Keratinocyte (primary cell): ENCODE results near the gene COL3A1. TPM values are rescaled to one million over a fixed set of nuclear protein-coding genes. Genes with fewer than 3 reads are reported as not detected.

ENCODE experiments used
- DNase-seq: peaks from one replicate; pipeline ENCODE4 v3.0.0-alpha.2; 2011; ENCODE audit warnings: low read depth, missing footprints, low spot score
- FAIRE-seq: peaks from 2 replicates; lab custom pipeline; 2011; peaks lifted over from hg19 to GRCh38; lab: Jason Lieb, UNC
- H2AFZ ChIP-seq: 2 replicates; pipeline ENCODE4 v1.6.0; 2012; ENCODE audit warnings: low read length, control low read depth, inconsistent platforms; ENCODE audit not compliant: control insufficient read depth
- H3K27ac ChIP-seq: 2 replicates; pipeline ENCODE4 v1.5.1; 2011; ENCODE audit warnings: low read length; ENCODE audit not compliant: control insufficient read depth, insufficient read depth
- H3K27me3 ChIP-seq: 3 replicates; pipeline ENCODE4 v1.6.0; 2011; ENCODE audit warnings: low read length; ENCODE audit not compliant: control insufficient read depth, insufficient read depth; ENCODE audit errors: extremely low read depth
- H3K36me3 ChIP-seq, 2 experiments: 2 replicates in 1 of 2; 3 replicates in 1 of 2; pipeline ENCODE4 v1.5.1; 2011; ENCODE audit warnings: low read length in 2 of 2, mild to moderate bottlenecking in 1 of 2; ENCODE audit not compliant: control insufficient read depth in 2 of 2, insufficient read depth in 2 of 2; ENCODE audit errors: extremely low read depth in 1 of 2
- H3K4me1 ChIP-seq: 3 replicates; pipeline ENCODE4 v1.5.1; 2011; ENCODE audit warnings: low read length; ENCODE audit not compliant: control insufficient read depth, insufficient read depth; ENCODE audit errors: extremely low read depth
- H3K4me2 ChIP-seq: 3 replicates; pipeline ENCODE4 v1.6.0; 2011; ENCODE audit warnings: low read depth, low read length; ENCODE audit not compliant: control insufficient read depth, insufficient read depth; ENCODE audit errors: extremely low read depth
- H3K4me3 ChIP-seq, 3 experiments: fragments of 200-600 bp in 1 of 3; sonication (generic) in 1 of 3; 2 replicates in 2 of 3; 3 replicates in 1 of 3; pipeline ENCODE4 v1.5.1; 2011 to 2016; ENCODE audit warnings: low read length in 3 of 3, mild to moderate bottlenecking in 3 of 3, control low read depth in 2 of 3, inconsistent platforms in 1 of 3, low read depth in 1 of 3, mixed read lengths in 1 of 3, mixed run types in 1 of 3, moderate library complexity in 1 of 3; ENCODE audit not compliant: control insufficient read depth in 2 of 3, insufficient read depth in 2 of 3; ENCODE audit errors: extremely low read depth in 1 of 3
- H3K79me2 ChIP-seq: 2 replicates; pipeline ENCODE4 v1.6.0; 2012; ENCODE audit warnings: low read length; ENCODE audit not compliant: control insufficient read depth, insufficient read depth
- H3K9ac ChIP-seq: 3 replicates; pipeline ENCODE4 v1.6.0; 2011; ENCODE audit warnings: low read length; ENCODE audit not compliant: control insufficient read depth, insufficient read depth; ENCODE audit errors: extremely low read depth
- H3K9me1 ChIP-seq: 3 replicates; pipeline ENCODE4 v1.6.0; 2011; ENCODE audit warnings: low read length; ENCODE audit not compliant: control insufficient read depth, insufficient read depth; ENCODE audit errors: extremely low read depth
- H3K9me3 ChIP-seq: 2 replicates; pipeline ENCODE4 v1.5.1; 2012; ENCODE audit warnings: low read depth, low read length; ENCODE audit not compliant: control insufficient read depth
- H4K20me1 ChIP-seq: 3 replicates; pipeline ENCODE4 v1.6.0; 2011; ENCODE audit warnings: low read length; ENCODE audit not compliant: control insufficient read depth, insufficient read depth; ENCODE audit errors: extremely low read depth
- EZH2 ChIP-seq: IDR thresholded peaks from one replicate; pipeline ENCODE4 v1.6.1; 2012; ENCODE audit warnings: inconsistent platforms, mild to moderate bottlenecking, low read length, moderate library complexity
- dilution Hi-C: fragments of 300-500 bp; cut with MboI; formaldehyde crosslinking; loops from one replicate; pipeline ENCODE4 v1.7.0; 2020; ENCODE audit warnings: low sequenced_read_pairs; ENCODE audit not compliant: extremely low pct_ligation_motif_present
- polyA plus RNA-seq, 5 experiments: library from polyadenylated mRNA; depleted of rRNA in 3 of 5; stranded (reverse) in 3 of 5; stranded (forward) in 1 of 5; unstranded in 1 of 5; fragments of >200 nt; gene quantifications; 1 replicate in 1 of 5; 2 replicates in 3 of 5; 3 replicates in 1 of 5; pipeline versions ENCODE4 v1.2.1 to v1.2.3, GENCODE V29; 2011 to 2012; ENCODE audit warnings: missing spikeins in 2 of 5, low read depth in 1 of 5, low replicate concordance in 1 of 5
- TF ChIP-seq, protein P1 (sequence below), 3 experiments: IDR thresholded peaks in 1 of 3; conservative IDR thresholded peaks in 1 of 3; optimal IDR thresholded peaks in 1 of 3; 2 replicates in 2 of 3; 3 replicates in 1 of 3; pipeline versions ENCODE3 to v1.5.1; 2011; ENCODE audit warnings: low read length in 3 of 3, mild to moderate bottlenecking in 3 of 3, moderate library complexity in 2 of 3, control low read depth in 1 of 3, inconsistent platforms in 1 of 3; ENCODE audit not compliant: insufficient read depth in 2 of 3; ENCODE audit errors: extremely low read depth in 1 of 3

The COL3A1 gene
- polyA plus RNA-seq, 1 donor (not counting 4 experiments of a cell fraction or from before 2014, with no cell fraction given): 0.01 TPM

DNA sequence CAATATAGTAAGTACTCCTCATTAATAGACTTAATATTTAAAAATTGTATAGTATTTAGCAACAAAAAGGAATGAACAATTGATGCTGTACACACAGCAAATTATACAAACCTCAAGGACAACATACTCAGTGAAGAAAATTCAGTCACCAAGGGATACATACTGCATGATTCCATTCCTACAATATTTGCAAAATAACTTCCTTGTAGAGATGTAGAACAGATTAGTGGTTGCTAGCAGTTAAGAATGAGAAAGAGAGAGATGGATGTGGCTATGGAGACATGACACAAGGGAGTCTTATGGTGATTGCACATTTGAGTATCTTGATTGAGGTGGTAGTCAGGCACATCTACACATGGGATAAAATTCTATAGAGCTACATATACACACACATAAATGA is 26.0 kb downstream of the COL3A1 start:
- no peaks in the 10 kb centered on the region for H3K79me2 ChIP-seq
- no peak overlapping the region for H3K9ac ChIP-seq
- DNase-seq: no peak
- no peaks in the 10 kb centered on the region for H4K20me1 ChIP-seq
- no peak overlapping the region for H3K4me2 ChIP-seq
- no peaks in the 10 kb centered on the region for H3K27me3 ChIP-seq
- no peaks in the 10 kb centered on the region for H3K36me3 ChIP-seq
- no peak overlapping the region for H3K4me3 ChIP-seq
- TF ChIP-seq, protein P1, sequence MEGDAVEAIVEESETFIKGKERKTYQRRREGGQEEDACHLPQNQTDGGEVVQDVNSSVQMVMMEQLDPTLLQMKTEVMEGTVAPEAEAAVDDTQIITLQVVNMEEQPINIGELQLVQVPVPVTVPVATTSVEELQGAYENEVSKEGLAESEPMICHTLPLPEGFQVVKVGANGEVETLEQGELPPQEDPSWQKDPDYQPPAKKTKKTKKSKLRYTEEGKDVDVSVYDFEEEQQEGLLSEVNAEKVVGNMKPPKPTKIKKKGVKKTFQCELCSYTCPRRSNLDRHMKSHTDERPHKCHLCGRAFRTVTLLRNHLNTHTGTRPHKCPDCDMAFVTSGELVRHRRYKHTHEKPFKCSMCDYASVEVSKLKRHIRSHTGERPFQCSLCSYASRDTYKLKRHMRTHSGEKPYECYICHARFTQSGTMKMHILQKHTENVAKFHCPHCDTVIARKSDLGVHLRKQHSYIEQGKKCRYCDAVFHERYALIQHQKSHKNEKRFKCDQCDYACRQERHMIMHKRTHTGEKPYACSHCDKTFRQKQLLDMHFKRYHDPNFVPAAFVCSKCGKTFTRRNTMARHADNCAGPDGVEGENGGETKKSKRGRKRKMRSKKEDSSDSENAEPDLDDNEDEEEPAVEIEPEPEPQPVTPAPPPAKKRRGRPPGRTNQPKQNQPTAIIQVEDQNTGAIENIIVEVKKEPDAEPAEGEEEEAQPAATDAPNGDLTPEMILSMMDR (optimal IDR thresholded peaks at IDR 0.05 in 1 of 3, IDR thresholded peaks at IDR 0.05 in 1 of 3, conservative IDR thresholded peaks at IDR 0.05 in 1 of 3; ENCODE audit: extremely low read depth in 1 of 3, insufficient read depth in 2 of 3, low read length in 3 of 3): no peak
- TF ChIP-seq EZH2: no peak
- H2AFZ ChIP-seq: no peak overlapping the region
- no peak overlapping the region for H3K27ac ChIP-seq
- dilution Hi-C loops: no loop called here
- H3K9me1 ChIP-seq: no peaks in the 10 kb centered on the region
- FAIRE-seq: no peak
- peaks cover 6% of the 10 kb centered on the region for H3K4me1 ChIP-seq
- H3K9me3 ChIP-seq: no peaks in the 10 kb centered on the region

- Histone ChIP-seq H3K4me3 (no peak overlapping the region), H3K9me3 (no peaks in the 10 kb centered on the region), H3K9me1 (no peaks in the 10 kb centered on the region), H3K9ac (no peak overlapping the region), H3K4me1 (peaks cover 6% of the 10 kb centered on the region), H2AFZ (no peak overlapping the region), H3K27ac (no peak overlapping the region), H3K27me3 (no peaks in the 10 kb centered on the region), H3K4me2 (no peak overlapping the region), H3K36me3 (no peaks in the 10 kb centered on the region), H4K20me1 (no peaks in the 10 kb centered on the region), H3K79me2 (no peaks in the 10 kb centered on the region)
- FAIRE-seq (peak; percentile 59), DNase-seq (peak; percentile 5)
- no peak for TF ChIP-seq EZH2
- TF ChIP-seq, protein P1 (optimal IDR thresholded peaks at IDR 0.05 in 1 of 3, IDR thresholded peaks at IDR 0.05 in 1 of 3, conservative IDR thresholded peaks at IDR 0.05 in 1 of 3; ENCODE audit: extremely low read depth in 1 of 3, insufficient read depth in 2 of 3, low read length in 3 of 3): no peak
- dilution Hi-C loops: no loop called here
These were observed 27.9 kb downstream of the COL3A1 start for GRCh38 chr2:189002079-189002478.
